ENCODE data around the gene MCF2L. TPM values are rescaled to one million over a fixed set of nuclear protein-coding genes. Genes with fewer than 3 reads are reported as not detected.
A peak's percentile ranks its signal among the peaks of the same experiment; 100 is the strongest.
"Not testable (repeated sequence)": the region's sequence is repeated elsewhere in the genome, so short reads cannot be mapped to it uniquely, and the experiment has no call there.

The MCF2L gene
- total RNA-seq, 1 donor from 2014 or later: 83.0 TPM

DNA sequence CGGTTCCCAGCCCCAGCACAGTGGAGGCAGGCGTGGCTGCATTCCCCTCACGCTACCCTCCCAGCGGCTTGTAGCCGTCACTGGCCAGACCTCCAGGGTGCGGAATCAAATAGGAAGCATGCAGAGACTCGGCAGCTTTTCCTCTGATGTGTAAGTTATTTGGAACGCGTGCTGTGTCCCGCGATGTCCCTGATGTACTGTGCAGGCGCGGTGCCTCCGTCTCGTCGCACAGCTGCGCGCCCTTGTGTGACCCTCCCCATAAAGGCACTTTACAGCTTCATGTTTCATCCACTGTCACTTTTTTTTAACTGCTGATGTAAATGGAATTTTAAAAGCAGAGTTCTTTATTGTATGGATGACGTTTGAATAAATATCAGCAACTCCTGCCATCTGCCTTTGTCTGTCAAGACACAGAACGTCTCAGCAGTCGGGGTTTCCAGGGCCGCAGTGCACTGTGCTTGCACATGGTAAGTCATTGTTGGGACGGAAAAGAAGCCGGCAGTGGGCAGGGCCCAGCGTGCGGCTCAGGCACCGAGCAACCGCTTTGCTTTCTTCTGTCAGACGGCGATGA, 129.2 kb downstream of the MCF2L start:
- no peak for DNase-seq
- Mint-ChIP-seq H3K4me3 (ENCODE audit: unreplicated experiment) (no peak overlapping the region), H3K27ac (ENCODE audit: unreplicated experiment) (peak overlapping the region; percentile 91), H3K4me1 (ENCODE audit: low read depth, unreplicated experiment) (peaks cover 16% of the 10 kb centered on the region), H3K27me3 (ENCODE audit: unreplicated experiment) (peaks cover 7% of the 10 kb centered on the region), H3K9me3 (ENCODE audit: unreplicated experiment) (peaks cover 8% of the 10 kb centered on the region), H3K36me3 (ENCODE audit: unreplicated experiment) (no peaks in the 10 kb centered on the region)
- TF ChIP-seq CTCF (IDR thresholded peaks at IDR 0.05; ENCODE audit: partially characterized antibody, unreplicated experiment): no peak

DNA sequence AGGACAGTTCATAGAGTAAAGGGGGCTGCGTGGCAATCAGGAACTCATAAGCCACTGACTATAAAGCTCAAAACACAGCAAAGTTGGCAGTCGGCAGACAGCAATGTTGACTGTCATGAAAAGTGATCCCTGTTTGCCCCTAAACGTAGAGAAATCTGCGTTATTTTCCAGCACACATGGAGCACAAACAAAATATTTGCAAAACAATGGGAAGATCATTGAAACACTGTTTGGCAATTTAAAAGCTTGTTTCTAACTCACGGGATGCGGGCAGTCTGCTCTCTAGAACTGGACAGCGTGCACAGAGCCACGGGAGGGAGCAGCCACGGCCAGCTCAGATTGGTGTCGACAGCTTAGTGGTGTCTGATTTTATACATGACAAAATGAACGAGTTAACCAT, 130.1 kb downstream of the MCF2L start:
- Mint-ChIP-seq H3K27ac (ENCODE audit: unreplicated experiment) (peak overlapping the region; percentile 10), H3K4me1 (ENCODE audit: low read depth, unreplicated experiment) (peaks cover 14% of the 10 kb centered on the region)
- DNase-seq: no peak

GRCh38 chr13:113102302-113102701, 133.3 kb downstream of the MCF2L start:
- H3K27me3 Mint-ChIP-seq (ENCODE audit: unreplicated experiment); H3K36me3 Mint-ChIP-seq (ENCODE audit: unreplicated experiment); H3K9me3 Mint-ChIP-seq (ENCODE audit: unreplicated experiment); H3K4me3 Mint-ChIP-seq (ENCODE audit: unreplicated experiment); DNase-seq; H3K27ac Mint-ChIP-seq (ENCODE audit: unreplicated experiment): not testable (repeated sequence)
- H3K4me1 Mint-ChIP-seq (ENCODE audit: low read depth, unreplicated experiment): peaks cover 14% of the 10 kb centered on the region

More for the DNA sequence above, 130.1 kb downstream of the MCF2L start:
- no peak overlapping the region for H3K4me3 Mint-ChIP-seq (ENCODE audit: unreplicated experiment)
- TF ChIP-seq CTCF (IDR thresholded peaks at IDR 0.05; ENCODE audit: partially characterized antibody, unreplicated experiment): no peak
- H3K36me3 Mint-ChIP-seq (ENCODE audit: unreplicated experiment): no peaks in the 10 kb centered on the region
- H3K9me3 Mint-ChIP-seq (ENCODE audit: unreplicated experiment): peaks cover 9% of the 10 kb centered on the region
- peaks cover 6% of the 10 kb centered on the region for H3K27me3 Mint-ChIP-seq (ENCODE audit: unreplicated experiment)

GRCh38 chr13:113102727-113103126, 133.7 kb downstream of the MCF2L start:
- no peaks in the 10 kb centered on the region for H3K36me3 Mint-ChIP-seq (ENCODE audit: unreplicated experiment)
- no peak for TF ChIP-seq CTCF (IDR thresholded peaks at IDR 0.05; ENCODE audit: partially characterized antibody, unreplicated experiment)
- no peak overlapping the region for H3K4me3 Mint-ChIP-seq (ENCODE audit: unreplicated experiment)
- H3K4me1 Mint-ChIP-seq (ENCODE audit: low read depth, unreplicated experiment): peaks cover 14% of the 10 kb centered on the region
- no peaks in the 10 kb centered on the region for H3K27me3 Mint-ChIP-seq (ENCODE audit: unreplicated experiment)
- peaks cover 5% of the 10 kb centered on the region for H3K9me3 Mint-ChIP-seq (ENCODE audit: unreplicated experiment)
- DNase-seq: no peak
- H3K27ac Mint-ChIP-seq (ENCODE audit: unreplicated experiment): no peak overlapping the region

- Mint-ChIP-seq H3K4me1 (ENCODE audit: low read depth, unreplicated experiment) (peaks cover 7% of the 10 kb centered on the region), H3K27me3 (ENCODE audit: unreplicated experiment) (no peaks in the 10 kb centered on the region), H3K4me3 (ENCODE audit: unreplicated experiment) (no peak overlapping the region), H3K36me3 (ENCODE audit: unreplicated experiment) (no peaks in the 10 kb centered on the region), H3K27ac (ENCODE audit: unreplicated experiment) (no peak overlapping the region), H3K9me3 (ENCODE audit: unreplicated experiment) (peaks cover 5% of the 10 kb centered on the region)
- no peak for DNase-seq
- no peak for TF ChIP-seq CTCF (IDR thresholded peaks at IDR 0.05; ENCODE audit: partially characterized antibody, unreplicated experiment)
Measured at GRCh38 chr13:113103646-113104045, 134.6 kb downstream of the MCF2L start.
